ENCODE results near the gene LHFPL6.

Gene LHFPL6

DNA sequence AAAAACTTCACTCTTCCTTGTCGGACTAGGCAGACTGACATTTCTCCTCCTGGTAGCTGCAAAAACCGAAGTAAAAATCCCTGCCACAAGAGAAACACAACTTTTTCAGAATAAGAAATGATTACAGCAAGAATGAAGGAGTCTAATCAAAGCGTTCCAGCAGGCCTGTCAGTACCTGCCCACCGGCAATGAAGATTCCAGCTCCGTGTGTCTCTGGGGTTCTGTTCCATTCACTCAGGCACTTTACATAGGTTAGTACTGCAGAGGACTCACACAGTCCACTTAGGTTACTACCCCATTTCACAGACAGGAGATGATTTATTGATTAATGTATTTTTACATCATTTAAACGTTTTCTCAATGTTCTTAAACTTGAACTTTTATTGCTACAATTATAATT lies 289.3 kb downstream of the LHFPL6 start:
- H3K4me3 ChIP-seq (ENCODE audit: low read depth, low read length) = no peak overlapping the region
- H3K4me1 ChIP-seq (ENCODE audit: control insufficient read depth, insufficient read depth, low read length, unreplicated experiment) = peaks cover 12% of the 10 kb centered on the region
- no peak overlapping the region for H2AFZ ChIP-seq (ENCODE audit: low read length, unreplicated experiment)
- no peaks in the 10 kb centered on the region for H3K36me3 ChIP-seq (ENCODE audit: insufficient read depth, low read length)
- H3K27ac ChIP-seq (ENCODE audit: low read depth, low read length) = no peak overlapping the region
- H3K27me3 ChIP-seq (ENCODE audit: insufficient read depth, low read length) = no peaks in the 10 kb centered on the region
- no peaks in the 10 kb centered on the region for H3K79me2 ChIP-seq (ENCODE audit: control insufficient read depth, insufficient read depth, low read length, unreplicated experiment)

DNA sequence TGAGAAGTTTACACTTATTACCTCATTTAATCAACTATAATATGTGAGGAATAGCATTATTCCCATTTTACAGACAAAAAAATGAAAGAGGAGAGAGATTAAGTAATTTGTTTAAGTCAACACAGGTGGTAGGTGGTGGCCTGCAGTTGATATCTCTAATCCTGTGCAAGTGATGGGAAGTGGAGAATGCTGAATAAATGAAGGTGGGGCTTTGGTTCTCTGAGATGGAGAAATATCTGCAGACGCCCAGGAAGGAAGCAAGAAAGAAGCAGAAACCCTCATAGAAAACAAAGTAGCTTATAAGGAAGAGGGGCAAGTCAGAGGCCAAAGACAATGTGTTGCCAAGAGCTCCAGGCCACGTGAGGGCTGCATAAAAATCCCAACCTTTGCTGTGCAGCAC lies 290.4 kb downstream of the LHFPL6 start:
- H3K36me3 ChIP-seq (ENCODE audit: insufficient read depth, low read length) = no peaks in the 10 kb centered on the region
- H3K27ac ChIP-seq (ENCODE audit: low read depth, low read length) = no peak overlapping the region
- peaks cover 10% of the 10 kb centered on the region for H3K4me1 ChIP-seq (ENCODE audit: control insufficient read depth, insufficient read depth, low read length, unreplicated experiment)
- H3K4me3 ChIP-seq (ENCODE audit: low read depth, low read length) = no peak overlapping the region
- no peaks in the 10 kb centered on the region for H3K27me3 ChIP-seq (ENCODE audit: insufficient read depth, low read length)
- no peaks in the 10 kb centered on the region for H3K79me2 ChIP-seq (ENCODE audit: control insufficient read depth, insufficient read depth, low read length, unreplicated experiment)
- H2AFZ ChIP-seq (ENCODE audit: low read length, unreplicated experiment) = no peak overlapping the region

DNA sequence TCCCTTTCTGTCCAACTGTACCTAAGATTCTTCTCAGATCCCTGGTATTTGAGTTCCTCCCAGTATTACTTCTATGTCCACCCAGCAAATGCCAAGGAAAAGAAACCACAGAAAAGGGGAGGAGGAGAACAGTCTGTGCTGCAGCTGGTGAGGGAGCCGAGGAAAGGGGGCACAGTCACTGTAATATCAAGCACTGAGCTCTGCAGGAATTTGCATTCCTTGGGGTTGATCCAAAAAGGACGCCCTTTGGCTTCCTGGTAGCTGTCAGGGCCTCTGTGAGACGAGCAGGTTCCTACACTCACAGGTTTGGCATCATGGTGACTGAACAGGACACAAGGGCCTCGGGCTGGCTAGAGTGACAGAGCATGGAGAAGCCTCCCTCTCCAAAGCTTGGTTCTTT lies 291.4 kb downstream of the LHFPL6 start:
- Histone ChIP-seq H3K4me3 (ENCODE audit: low read depth, low read length) (no peak overlapping the region), H3K36me3 (ENCODE audit: insufficient read depth, low read length) (no peaks in the 10 kb centered on the region), H3K27me3 (ENCODE audit: insufficient read depth, low read length) (no peaks in the 10 kb centered on the region), H3K4me1 (ENCODE audit: control insufficient read depth, insufficient read depth, low read length, unreplicated experiment) (peaks cover under 1% of the 10 kb centered on the region), H3K79me2 (ENCODE audit: control insufficient read depth, insufficient read depth, low read length, unreplicated experiment) (no peaks in the 10 kb centered on the region), H2AFZ (ENCODE audit: low read length, unreplicated experiment) (no peak overlapping the region), H3K27ac (ENCODE audit: low read depth, low read length) (no peak overlapping the region)

DNA sequence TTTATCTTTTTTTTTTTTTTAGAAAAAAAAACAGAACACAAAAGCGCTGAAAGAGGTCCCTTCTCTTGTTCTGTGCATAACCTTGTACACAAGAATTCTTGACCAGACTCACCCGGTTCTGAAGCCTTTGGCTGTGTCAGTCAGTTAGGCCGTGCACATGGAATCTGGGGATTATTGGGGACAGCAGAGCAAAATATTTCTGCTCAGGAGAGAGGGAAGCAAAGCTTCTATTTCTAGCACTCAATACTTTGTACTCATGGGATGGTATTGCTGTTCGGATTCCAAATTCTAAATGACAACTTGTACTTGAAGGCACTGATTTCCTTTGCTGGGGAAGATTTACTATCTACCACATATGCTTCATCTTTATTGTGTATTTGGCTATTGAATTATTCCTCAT lies 292.0 kb downstream of the LHFPL6 start:
- no peaks in the 10 kb centered on the region for H3K79me2 ChIP-seq (ENCODE audit: control insufficient read depth, insufficient read depth, low read length, unreplicated experiment)
- no peaks in the 10 kb centered on the region for H3K36me3 ChIP-seq (ENCODE audit: insufficient read depth, low read length)
- no peak overlapping the region for H2AFZ ChIP-seq (ENCODE audit: low read length, unreplicated experiment)
- H3K27me3 ChIP-seq (ENCODE audit: insufficient read depth, low read length) = no peaks in the 10 kb centered on the region
- H3K4me1 ChIP-seq (ENCODE audit: control insufficient read depth, insufficient read depth, low read length, unreplicated experiment) = no peaks in the 10 kb centered on the region
- H3K27ac ChIP-seq (ENCODE audit: low read depth, low read length) = no peak overlapping the region
- H3K4me3 ChIP-seq (ENCODE audit: low read depth, low read length) = no peak overlapping the region

DNA sequence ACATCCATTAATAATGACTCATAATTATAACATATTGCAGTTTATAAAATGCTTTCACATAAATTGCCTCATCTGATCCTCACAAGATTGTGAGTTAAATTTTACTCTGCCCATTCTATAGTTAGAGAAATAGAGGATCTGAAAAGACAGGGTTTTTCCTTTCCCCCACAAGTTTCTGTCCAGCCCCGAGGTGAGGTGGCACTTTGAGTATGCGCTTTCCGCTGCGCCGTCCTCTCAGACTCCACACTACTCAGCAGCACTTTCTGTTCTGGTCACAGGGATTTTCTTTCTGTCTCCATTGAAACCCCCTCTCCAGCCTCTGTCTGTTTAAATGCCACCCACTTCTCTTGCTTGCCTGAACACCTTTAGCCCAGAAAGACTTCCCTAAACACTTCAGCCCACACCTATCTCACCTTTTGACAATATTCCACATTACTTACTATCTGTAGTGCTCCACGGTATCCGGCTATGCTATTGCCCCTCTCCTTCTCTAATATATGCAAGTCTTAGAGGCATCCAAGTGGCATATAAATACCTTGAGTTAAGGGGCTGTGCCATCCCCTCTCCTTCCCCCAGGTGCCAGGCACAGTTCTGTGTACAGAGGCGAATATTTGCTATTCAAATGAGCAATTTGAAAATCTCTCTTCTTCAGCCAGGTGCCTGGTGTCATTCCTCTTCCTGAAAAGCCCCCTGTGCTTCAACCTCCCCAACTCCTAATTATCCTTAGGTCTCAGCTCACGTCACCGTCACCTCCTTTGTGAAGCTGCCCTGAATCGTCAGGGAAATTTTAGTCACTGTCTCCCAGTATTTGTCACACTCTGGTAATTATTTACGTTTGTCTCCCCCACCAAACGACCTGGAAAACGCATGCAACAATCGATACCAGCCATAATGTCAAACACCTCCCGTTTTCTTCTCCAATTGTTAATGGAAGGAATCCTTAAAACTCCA lies 296.1 kb downstream of the LHFPL6 start:
- H3K4me1 ChIP-seq (ENCODE audit: control insufficient read depth, insufficient read depth, low read length, unreplicated experiment) = no peaks in the 10 kb centered on the region
- no peaks in the 10 kb centered on the region for H3K27me3 ChIP-seq (ENCODE audit: insufficient read depth, low read length)
- no peaks in the 10 kb centered on the region for H3K79me2 ChIP-seq (ENCODE audit: control insufficient read depth, insufficient read depth, low read length, unreplicated experiment)
- no peak overlapping the region for H3K4me3 ChIP-seq (ENCODE audit: low read depth, low read length)
- no peak overlapping the region for H3K27ac ChIP-seq (ENCODE audit: low read depth, low read length)
- H2AFZ ChIP-seq (ENCODE audit: low read length, unreplicated experiment) = no peak overlapping the region
- H3K36me3 ChIP-seq (ENCODE audit: insufficient read depth, low read length) = no peaks in the 10 kb centered on the region

DNA sequence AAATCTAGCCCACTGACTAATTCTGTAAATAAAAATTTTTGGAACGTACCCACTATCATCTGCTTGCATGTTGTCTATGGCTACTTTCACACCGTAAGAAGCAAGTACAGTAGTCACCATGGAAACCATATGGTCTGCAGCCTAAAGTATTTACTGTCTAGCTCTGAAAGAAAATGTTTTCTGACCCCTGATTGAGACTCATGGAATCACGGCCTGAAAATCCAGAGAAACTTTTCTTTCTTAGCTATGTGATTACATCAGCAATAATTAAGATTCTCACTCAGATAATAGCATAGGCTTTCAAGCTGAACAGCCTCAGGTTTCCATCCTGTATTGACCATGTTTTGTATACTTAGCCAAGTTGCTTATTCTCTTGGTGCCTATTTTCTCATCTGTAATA lies 300.2 kb downstream of the LHFPL6 start:
- Histone ChIP-seq H3K4me3 (ENCODE audit: low read depth, low read length) (no peak overlapping the region), H3K36me3 (ENCODE audit: insufficient read depth, low read length) (no peaks in the 10 kb centered on the region), H2AFZ (ENCODE audit: low read length, unreplicated experiment) (no peak overlapping the region), H3K4me1 (ENCODE audit: control insufficient read depth, insufficient read depth, low read length, unreplicated experiment) (no peaks in the 10 kb centered on the region), H3K79me2 (ENCODE audit: control insufficient read depth, insufficient read depth, low read length, unreplicated experiment) (no peaks in the 10 kb centered on the region), H3K27me3 (ENCODE audit: insufficient read depth, low read length) (no peaks in the 10 kb centered on the region), H3K27ac (ENCODE audit: low read depth, low read length) (no peak overlapping the region)

DNA sequence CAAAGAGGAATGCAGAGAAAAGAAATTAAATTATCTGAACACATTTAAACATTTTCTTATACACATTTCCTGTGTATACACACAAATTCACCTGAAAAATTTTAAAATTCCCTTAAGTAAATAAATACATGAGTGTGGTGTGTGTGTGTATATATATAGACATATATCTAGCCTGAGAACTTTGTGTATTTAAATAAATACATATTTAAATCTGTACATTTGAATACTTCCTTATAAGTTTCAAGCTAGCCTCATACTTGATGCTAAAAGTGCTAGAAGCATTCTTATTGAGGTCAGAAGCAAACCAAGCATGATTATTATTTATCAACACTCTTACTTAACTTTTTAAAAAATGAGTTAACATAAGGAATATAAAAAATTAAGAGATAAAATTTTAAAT lies 304.0 kb downstream of the LHFPL6 start:
- H3K27ac ChIP-seq (ENCODE audit: low read depth, low read length) = no peak overlapping the region
- H3K4me3 ChIP-seq (ENCODE audit: low read depth, low read length) = no peak overlapping the region
- no peaks in the 10 kb centered on the region for H3K27me3 ChIP-seq (ENCODE audit: insufficient read depth, low read length)
- H3K4me1 ChIP-seq (ENCODE audit: control insufficient read depth, insufficient read depth, low read length, unreplicated experiment) = no peaks in the 10 kb centered on the region
- H3K36me3 ChIP-seq (ENCODE audit: insufficient read depth, low read length) = no peaks in the 10 kb centered on the region
- no peak overlapping the region for H2AFZ ChIP-seq (ENCODE audit: low read length, unreplicated experiment)
- H3K79me2 ChIP-seq (ENCODE audit: control insufficient read depth, insufficient read depth, low read length, unreplicated experiment) = no peaks in the 10 kb centered on the region

DNA sequence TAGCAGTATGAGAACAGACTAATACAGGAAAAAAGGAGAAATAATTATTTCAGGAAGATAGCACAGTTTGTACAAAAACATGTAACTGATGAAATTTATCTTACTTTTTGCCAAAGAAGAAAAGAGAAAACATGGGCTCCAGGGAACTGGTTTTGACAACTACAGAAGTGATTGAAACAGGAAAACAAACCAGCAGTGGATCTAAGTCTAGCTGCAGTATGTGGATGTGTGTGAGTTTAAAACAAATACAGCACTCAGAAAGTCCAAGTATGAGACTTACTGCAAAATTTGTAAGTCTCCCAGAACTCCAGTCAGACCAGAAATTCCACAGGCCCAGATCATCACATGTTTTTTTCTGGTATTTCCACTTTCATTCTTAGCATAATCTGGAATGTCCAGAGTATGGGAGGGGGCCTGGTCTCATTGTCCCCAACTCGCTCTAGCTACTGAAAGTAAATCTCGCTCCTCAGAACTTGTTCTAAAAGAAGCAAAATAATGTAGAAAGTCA lies 305.3 kb downstream of the LHFPL6 start:
- H3K4me1 ChIP-seq (ENCODE audit: control insufficient read depth, insufficient read depth, low read length, unreplicated experiment) = no peaks in the 10 kb centered on the region
- H3K27me3 ChIP-seq (ENCODE audit: insufficient read depth, low read length) = no peaks in the 10 kb centered on the region
- no peaks in the 10 kb centered on the region for H3K36me3 ChIP-seq (ENCODE audit: insufficient read depth, low read length)
- no peak overlapping the region for H2AFZ ChIP-seq (ENCODE audit: low read length, unreplicated experiment)
- H3K27ac ChIP-seq (ENCODE audit: low read depth, low read length) = no peak overlapping the region
- no peak overlapping the region for H3K4me3 ChIP-seq (ENCODE audit: low read depth, low read length)
- no peaks in the 10 kb centered on the region for H3K79me2 ChIP-seq (ENCODE audit: control insufficient read depth, insufficient read depth, low read length, unreplicated experiment)

DNA sequence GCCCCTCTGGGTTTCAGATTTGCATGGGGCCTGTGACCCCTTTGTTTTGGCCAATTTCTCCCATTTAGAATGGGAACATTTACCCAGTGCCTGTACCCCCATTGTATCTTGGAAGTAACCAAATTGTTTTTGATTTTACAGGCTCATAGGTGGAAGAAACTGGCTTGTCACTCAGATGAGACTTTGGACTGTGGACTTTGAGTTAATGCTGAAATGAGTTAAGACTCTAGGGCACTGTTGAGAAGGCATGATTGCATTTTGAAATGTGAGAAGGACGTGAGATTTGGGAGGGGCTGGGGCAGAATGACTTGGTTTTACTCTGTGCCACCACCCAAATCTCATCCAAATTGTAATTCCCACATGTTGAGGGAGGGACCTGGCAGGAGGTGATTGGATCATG lies 306.0 kb downstream of the LHFPL6 start:
- H3K36me3 ChIP-seq (ENCODE audit: insufficient read depth, low read length) = no peaks in the 10 kb centered on the region
- no peak overlapping the region for H3K4me3 ChIP-seq (ENCODE audit: low read depth, low read length)
- no peak overlapping the region for H2AFZ ChIP-seq (ENCODE audit: low read length, unreplicated experiment)
- H3K79me2 ChIP-seq (ENCODE audit: control insufficient read depth, insufficient read depth, low read length, unreplicated experiment) = no peaks in the 10 kb centered on the region
- no peak overlapping the region for H3K27ac ChIP-seq (ENCODE audit: low read depth, low read length)
- no peaks in the 10 kb centered on the region for H3K4me1 ChIP-seq (ENCODE audit: control insufficient read depth, insufficient read depth, low read length, unreplicated experiment)
- no peaks in the 10 kb centered on the region for H3K27me3 ChIP-seq (ENCODE audit: insufficient read depth, low read length)

DNA sequence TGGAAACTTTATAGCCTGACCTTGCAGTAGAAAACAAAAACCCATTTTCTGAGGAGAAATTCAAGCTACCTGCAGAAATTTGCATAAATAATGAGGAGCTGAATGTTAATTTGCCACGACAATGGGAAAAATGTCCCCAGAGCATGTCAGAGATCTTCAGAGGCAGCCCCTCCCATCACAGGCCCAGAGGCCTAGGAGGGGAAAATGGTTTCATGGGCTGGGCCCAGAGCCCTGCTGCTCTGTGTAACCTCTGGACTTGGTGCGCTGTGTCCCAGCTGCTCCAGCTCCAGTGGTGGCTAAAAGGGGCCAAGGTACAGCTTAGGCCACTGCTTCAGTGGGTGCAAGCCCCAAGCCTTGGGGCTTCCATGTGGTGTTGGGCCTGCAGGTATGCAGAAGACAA lies 306.8 kb downstream of the LHFPL6 start:
- no peak overlapping the region for H3K4me3 ChIP-seq (ENCODE audit: low read depth, low read length)
- H3K36me3 ChIP-seq (ENCODE audit: insufficient read depth, low read length) = no peaks in the 10 kb centered on the region
- H3K27me3 ChIP-seq (ENCODE audit: insufficient read depth, low read length) = no peaks in the 10 kb centered on the region
- no peak overlapping the region for H2AFZ ChIP-seq (ENCODE audit: low read length, unreplicated experiment)
- H3K79me2 ChIP-seq (ENCODE audit: control insufficient read depth, insufficient read depth, low read length, unreplicated experiment) = no peaks in the 10 kb centered on the region
- no peaks in the 10 kb centered on the region for H3K4me1 ChIP-seq (ENCODE audit: control insufficient read depth, insufficient read depth, low read length, unreplicated experiment)
- no peak overlapping the region for H3K27ac ChIP-seq (ENCODE audit: low read depth, low read length)

All from ACC112 (cell line).